Stimulated activated CD8-positive, alpha-beta memory T cell treated with anti-CD3 and anti-CD28 coated beads, Interleukin-7, amount 100 ng/mL, for 24 hours (primary cell): Measurements from ENCODE around the gene NAXD.
"Not testable (repeated sequence)": the region's sequence is repeated elsewhere in the genome, so short reads cannot be mapped to it uniquely, and the experiment has no call there.

Source experiments
- DNase-seq: peaks from one replicate; pipeline ENCODE4 v3.0.0-alpha.2; 2020; ENCODE audit warnings: low read depth

Gene NAXD

DNA sequence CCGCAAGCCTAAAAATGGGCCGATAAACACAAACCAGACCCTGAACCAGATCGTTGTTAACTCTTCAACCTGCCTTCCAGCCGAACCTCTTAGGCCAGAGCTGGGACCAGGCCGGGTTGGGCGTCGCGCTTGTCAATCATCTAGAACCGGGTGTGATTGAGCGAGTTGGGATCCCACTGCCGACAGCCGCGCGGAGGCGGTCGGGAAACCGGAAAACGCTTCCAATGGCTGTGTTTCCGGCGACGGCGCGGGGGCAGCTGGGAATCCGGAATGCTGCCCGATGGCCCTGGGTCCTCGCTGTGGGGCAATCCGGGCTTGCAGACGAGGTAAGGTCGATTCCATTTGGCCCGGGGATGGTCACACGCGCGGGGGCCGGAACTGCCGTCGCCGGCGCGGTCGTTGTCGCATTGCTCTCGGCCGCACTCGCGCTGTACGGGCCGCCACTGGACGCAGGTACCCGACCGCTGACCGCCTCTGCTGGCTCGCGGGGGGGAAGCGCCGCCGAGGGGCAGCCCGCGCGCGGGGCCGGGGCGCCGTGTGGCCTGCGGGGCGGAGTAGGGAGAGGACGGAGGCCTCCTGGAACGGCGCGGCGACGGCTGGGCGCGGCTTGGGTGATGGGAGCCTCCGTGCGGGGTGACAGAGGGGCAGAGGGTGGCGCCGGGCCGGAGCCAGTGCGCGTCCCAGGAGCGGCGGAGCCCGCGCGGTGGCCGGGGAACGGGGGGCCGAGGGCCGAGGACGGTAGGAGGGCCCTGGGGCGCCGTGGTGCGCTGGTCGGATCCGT, at the start of gene NAXD:
Gene NAXD, plus strand, starts transcription at position 224 of the 781 bp plus-strand sequence. Its CDS starts 57 bp downstream, at position 281.
- peak; percentile 63 for DNase-seq

DNA sequence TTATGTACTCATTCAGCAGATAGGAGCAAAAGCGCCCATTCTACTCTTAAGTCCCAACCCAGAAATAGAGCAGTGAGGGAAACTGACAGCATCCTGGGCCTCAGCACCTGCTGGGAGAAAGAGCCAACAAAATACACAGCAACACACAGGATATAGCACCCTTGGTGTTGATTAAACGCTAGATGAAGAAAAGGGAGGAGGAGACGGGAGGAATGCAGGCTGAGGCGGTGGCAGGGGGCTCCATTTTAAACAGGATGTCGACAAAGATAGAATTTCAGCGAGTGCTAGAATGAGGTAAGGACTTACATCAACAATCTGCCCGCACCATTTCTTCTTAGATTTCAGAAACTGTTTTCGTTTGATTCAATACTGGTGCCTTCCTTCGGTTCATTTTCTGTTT, 49.2 kb upstream of the NAXD start:
- no peak for DNase-seq

DNA sequence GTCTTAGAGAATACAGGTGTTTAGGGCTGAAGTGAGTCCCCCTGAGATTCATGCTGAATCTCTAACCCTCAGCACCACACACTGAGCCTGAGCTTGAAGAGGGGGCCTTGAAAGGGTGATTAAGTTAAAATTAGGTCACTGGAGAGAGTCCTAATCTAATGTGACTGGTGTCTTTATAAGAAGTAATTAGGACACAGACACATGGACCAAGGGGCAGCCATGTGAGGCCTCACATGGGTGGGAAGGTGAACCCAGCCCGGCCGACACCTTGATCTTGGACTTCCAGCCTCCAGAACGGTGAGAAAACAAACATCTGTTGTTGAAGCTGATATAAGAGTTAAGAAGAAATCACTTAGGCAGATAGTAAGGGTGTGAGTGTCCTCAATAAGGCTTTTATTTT, 46.7 kb upstream of the NAXD start:
- no peak for DNase-seq

DNA sequence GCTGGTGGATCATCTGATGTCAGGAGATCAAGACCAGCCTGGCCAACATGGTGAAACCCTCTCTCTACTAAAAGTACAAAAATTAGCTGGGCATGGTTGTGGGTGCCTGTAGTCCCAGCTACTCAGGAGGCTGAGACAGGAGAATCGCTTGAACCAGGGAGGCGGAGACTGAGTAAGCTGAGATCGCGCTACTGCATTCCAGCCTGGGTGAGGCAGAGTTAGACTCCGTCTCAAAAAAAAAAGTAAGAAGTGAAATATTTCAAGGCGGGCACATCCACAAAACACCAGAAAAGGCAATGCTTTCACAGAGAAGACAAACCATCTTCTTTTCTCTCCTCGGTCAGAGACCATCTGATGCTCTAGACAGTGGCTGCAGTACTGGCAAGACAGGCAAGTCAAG, 45.4 kb upstream of the NAXD start:
- DNase-seq, result not testable (repeated sequence)

DNA sequence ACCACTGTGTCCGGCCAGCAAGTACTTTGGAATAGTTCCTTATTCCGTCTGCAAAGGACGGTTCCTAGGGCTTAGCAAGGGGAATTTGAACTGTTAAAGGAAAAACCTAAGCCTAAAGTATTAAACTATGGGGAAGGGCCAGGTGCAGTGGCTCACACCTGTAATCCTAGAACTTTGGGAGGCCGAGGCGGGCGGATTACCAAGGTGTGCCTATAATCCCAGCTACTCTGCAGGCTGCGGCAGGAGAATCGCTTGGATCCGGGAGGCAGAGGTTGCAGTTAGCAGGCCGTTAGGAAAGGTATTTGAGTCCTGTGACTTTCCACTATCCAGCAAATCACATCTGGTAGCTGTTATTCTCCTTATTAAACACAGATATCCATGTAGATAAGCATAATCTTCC, 44.5 kb upstream of the NAXD start:
- no peak for DNase-seq

DNA sequence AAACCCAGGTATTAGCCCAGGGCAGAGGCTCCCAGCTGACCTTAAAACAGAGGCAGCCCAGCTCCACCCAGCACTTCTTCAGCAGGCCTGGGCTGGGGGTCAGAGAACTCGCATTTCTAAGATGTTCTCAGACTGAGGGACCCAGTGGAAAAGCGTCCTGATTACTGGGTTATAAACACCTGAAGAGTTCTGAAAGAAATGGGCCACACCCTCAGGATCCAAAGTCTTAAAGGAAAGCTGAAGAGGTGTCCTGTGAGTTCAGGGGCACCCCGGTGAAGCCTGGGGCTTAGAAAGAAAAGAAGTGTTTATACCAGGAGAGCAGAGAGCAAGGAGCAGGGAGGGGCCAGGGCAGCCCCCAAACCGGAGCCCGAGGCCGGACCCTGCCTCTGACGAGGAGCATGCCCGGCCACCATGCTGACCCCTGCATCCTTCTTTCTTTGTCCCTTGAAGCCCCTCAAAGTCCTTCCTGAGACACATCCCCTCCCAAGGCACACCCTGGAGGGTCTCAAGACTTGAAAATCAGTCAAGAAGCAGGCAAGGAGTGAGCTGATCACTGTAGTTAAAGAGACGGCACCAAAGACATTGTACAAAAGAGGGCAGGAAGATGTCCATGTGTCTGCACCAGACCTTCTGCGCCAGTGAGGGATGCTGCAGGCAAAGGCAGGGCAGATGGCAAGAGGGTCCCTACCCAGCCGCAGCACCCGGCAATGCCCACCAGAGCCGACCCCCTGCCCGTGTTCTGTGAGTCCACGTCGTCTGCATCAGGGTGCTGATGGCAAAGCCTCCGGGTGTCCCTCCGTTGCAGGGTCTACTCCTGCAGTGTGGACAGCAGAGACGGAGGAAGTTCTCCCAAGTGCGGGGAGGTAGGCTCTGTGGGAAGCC, 43.2 kb upstream of the NAXD start:
- DNase-seq, result no peak

DNA sequence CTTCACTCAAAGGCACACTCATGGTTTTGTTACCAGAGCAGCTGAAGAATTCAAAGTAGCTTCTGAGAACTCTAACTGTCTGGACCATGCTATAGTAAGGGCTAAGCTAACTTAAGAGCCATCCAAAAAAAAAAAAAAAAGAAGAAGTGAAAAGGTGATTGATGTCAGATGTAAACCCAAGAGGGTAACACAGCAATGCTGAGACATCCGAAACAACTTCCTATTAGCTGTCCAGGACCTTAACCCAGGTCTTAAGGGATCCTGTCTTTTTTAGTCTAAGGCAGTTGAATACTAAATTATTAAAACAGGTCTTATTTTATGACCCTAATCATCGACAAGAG, 42.6 kb upstream of the NAXD start:
- DNase-seq, result no peak

DNA sequence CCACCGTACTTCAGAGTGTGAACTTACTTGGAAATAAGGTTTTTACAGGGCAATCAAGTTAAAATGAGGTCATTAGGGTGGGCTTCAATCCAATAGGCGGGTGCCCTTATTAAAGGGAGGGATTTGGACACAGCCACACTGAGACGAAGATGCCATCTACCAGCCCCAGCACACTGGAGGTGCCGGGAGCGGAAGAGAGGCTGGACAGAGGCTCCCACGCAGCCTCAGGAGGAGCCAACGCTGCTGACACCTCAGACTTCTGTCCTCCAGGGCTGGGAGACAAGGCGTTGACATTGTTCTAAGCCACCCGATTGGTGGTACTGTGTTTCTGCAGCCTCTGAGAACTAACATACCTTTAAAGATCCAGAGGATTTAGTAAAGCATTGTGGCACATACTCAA, 41.2 kb upstream of the NAXD start:
- no peak for DNase-seq

DNA sequence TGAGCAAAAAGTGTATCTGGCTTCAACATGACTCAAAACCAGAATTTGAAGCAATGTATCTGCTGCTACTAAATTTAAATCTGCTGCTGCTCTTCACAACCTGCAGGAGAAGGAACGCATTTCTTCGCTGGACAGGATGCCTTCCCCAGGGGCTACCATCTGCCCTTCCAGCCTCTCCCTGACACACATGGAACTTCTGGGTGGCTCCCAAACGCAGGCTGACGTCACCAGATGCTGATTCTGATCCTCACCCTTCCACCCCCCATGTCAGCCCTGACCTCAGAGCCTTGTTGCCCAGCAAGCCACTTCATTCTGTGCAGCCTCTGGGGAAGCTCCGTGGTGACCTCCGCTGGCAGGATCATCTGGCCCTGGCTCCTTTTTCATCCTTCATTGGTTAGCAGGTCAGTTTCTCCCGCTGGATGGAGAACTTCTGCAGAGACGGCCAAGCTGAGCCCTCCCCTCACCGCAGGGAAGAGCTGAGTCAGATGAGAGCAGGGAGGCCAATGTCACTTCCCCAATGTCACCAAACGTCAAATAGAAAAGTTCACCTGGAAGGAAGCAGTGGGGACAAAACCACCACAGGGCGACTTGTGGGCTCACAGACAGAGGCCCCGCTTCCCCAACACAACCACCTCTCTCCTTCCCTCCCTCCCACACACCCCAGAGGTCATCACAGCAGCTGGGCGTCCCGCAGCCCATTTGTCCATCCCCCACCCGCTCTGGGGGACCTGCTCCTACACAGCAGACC, 39.8 kb upstream of the NAXD start:
- no peak for DNase-seq

DNA sequence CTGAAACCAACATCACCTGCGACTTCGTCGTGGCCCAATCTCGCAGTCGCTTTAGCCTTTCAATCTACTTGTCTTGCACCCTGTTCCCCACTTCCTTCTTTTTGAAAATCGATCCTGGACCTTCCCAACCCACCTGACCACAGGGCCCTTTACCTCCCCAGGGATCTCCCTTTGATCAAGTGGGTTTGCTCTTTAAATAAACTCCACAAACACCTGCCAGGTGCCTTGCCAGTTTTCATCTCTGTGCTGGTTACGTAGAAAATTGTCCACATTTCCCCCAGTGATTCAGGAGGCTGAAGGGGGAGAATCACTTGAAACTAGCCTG, 39.3 kb upstream of the NAXD start:
- no peak for DNase-seq

DNA sequence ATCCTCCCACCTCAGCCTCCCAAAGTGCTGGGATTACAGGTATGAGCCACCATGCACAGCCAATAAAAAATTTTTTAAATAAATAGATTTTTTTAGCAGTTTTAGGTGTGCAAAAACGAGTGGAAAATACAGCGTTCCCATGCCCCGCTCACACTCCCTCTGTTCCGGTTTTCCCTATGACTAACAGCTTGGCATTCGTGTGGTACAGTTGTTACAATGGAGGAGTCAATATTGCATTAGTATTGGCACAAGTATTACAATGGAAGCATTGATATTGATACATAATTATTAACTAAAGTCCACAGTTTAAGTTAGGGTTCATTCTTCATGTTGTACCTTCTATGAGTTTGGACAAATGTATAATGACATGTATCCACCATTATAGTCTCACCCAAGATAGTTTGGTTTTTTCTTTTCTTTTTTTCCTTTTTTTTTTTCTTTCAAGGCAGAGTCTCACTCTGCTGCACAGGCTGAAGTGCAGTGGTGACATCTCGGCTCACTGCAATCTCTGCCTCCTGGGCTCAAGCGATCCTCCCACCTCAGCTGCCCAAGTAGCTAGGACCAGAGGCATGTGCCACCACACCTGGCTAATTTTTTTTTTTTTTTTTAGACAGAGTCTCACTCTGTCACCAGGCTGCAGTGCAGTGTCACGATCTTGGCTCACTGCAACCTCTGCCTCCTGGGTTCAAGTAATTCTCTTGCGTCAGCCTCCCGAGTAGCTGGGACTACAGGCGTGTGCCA, 38.4 kb upstream of the NAXD start:
- DNase-seq, result no peak

DNA sequence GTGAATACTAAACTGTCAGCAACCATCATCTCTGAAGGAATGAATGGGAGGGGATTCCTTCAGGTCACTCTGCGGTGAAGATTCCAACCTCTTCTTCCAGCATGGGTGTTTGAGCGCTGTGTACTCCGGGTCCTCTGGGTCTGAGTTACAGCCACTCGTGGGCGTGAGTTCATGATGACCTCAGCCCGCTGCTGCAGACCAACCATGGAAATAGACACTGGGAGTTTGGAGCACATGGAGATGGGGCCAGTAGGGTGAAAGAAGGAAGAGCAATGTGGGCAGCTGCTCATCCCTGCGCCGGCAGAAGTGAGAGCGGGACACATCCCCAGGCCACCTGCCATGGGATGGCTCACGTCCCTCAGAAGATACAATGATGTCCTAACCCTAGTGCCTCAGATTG, 37.0 kb upstream of the NAXD start:
- no peak for DNase-seq

DNA sequence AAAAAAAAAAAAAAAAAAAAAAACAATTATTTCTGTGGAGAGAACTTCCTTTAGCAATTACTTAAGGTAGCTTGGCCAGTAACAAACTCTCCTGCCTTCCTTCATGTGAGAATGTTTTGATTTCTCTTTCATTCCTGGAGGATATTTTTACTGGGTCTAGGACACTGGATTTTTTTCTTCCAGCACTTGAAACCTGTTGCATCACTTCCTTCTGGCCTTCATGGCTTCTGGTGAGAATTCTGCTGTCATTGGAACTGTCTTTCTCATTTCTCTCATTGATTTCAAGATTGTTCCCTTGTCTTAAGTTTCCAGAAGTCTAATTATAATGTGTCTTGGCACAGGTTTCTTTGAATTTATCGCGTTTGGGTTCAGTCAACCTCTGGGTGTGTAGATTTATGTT, 34.5 kb upstream of the NAXD start:
- no peak for DNase-seq

DNA sequence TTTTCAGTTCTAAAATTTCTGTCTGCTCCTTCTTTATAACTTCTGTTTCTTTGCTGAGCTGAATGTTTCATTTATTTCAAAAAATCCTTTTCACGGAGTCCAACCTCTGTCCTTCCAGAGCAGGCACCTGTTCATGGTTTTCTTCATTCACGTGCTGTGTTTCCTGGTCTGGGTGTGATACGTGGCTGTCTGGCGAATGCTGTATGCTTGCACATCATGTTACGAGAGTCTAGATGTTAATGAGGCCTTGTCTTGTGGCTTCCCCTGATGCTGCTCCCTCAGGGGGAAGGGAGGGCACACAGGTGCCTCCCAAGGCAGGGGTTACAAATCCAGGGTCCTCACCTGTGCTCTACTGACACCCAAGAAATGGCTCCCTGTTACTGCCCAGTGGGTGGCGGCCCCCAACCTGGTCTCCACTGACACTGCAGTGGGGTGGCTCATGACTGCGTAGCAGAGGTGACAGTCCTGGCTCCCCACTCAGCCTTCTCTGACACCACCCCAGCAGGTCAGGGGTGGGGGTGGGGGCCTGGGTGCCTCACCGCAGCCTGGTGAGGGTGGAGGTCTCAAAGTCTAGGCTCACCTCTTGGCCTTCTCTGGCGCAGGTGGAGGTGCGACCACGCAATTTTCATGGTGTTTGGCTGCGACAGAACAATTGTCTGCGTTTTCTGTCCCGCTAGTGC, 33.7 kb upstream of the NAXD start:
- DNase-seq, result no peak

DNA sequence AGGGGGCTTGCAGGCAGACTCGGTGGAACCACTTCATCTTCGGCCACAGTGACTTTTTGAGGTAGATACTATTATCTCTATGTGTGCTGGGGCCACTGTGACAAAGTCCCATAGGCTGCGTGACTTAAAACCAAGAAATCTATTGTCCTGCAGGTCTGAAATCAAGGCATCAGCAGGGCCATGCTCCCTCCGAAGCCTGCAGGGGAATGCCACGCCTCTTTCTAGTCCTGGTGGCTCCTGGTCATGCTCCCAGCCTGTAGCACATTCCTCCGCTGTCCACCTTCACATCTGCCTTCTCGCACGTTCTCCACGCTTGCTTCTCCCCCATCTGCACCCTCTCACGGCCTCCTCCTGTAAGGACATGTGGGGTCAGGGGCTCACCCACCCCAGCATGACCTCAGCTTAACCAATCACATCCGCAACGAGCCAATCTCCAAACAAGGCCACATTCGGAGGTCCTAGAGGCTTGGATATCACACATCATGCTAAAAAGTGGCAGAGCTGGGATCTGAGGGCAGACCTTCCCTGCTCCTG, 32.9 kb upstream of the NAXD start:
- DNase-seq, result no peak

DNA sequence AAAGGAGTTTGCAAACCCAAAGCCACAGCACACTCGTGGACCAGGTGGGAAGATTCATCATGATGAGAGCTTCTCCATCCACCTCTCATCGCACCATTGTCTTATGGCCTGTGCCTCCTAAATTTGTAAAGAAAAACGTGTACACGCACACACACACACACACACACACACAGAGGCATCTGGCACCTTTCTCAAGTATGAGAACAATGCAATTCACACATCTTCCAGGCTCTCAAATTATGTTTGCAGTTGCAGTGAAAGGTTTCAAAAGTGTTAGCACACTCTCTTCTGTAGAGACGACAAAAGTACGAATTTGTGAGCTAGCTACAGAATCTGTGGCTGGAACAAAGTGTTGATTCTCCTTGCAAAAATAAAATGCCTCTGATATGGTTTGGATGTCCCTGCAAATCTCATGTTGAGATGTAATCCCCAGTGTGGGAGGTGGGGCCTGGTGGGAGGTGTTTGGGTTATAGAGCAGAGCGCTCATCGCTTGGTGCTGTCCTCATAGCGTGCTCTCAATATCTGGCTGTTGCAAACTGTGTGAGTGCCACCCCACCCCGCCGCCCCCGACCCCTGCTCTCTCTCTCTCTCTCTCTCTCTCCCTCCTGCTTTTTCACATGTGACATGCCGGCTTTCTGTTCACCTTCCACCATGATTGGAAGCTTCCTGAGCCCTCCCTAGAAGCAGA, 32.0 kb upstream of the NAXD start:
- DNase-seq, result no peak

DNA sequence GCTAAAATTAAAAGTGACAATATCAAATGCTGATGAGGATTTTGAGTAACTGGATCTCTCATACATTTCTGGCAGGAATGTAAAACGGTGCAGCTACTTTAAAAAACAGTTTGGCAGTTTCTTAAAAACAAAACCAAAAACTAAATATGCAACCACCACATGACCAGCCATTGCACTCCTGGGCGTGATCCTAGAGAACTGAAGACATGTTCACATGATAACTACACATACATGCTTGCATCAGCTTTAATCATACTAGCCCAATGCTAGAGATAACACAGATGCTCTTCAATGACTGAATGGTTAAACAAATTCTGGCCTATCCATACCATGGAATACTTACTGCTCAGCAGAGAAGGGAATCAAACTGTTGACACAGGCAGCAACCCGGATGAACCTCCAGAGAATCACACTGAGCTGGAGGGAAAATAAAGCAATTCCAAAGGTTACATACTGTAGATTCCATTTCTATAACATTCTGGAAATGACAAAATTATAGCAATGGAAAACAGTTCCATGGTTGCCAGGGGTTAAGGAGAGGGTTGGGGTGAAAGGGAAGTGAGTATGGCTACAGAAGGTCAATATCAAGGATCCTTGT, 25.5 kb upstream of the NAXD start:
- DNase-seq, result no peak

DNA sequence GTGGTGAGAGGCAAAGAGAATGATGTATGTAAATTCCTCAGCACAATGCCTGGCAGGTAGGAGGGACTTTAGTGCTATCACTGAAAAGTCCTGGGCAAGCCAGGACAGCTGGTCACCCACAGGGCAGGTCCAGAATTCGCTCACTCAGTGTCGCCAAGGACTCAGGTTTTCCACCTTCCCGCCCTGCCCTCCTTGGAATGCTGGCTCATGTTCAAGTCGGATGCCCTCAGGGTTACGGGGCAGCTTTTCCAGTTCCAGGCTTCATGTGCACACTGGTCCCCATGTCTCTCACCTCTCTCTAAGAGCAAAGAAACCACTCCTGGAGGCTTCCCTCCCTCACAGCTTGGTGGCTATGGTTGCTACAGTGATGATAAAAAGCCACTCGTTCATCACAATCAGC, 24.8 kb upstream of the NAXD start:
- no peak for DNase-seq

DNA sequence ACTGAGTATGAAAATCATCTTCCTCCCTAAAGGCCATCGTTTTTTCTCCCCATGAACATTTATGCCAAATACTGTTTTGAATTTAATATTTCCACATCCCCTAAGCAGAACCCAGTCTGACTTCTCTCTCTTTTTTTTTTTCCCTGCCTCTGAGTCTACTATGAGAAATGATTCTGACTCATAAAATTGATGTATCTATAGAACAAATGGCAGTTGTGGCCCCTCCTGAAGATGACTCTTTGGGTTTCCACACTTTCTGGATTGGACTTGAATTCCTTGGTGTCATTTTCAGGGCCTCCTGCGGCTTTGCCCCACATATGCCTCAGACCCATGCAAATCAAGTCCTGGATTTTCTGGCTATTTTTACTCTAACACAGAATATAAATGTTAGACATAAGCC, 22.7 kb upstream of the NAXD start:
- no peak for DNase-seq

DNA sequence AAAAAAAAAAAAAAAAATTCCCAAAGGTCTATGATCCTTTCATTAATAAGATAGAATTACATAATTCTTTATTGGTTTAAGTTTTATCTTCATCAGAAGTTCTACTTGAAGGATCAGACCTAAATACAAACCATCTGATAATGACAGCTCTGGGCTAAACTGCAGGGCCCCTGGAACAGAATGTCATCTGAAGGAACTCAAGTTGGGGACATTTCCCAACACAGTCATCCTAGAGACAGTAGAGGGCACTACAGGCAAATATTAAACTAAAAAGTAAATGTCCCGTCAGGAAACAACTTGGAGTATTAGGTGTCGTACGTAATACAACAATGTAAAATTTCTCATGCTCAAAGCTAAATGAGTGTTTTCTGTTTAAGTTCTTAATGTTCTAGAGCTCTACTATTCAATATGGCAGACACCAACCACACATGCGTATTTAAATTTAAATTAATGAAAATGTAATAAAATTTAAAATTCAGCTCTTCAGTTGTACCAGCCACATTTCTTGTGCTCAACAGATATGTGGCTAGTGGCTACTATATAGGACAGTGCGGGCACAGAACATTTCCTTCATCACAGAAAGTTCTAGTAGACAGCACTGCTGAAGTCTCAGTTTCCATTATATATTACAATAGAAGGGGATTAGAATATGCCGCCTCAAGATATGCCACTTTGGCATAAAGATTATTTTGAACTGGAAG, 21.8 kb upstream of the NAXD start:
- no peak for DNase-seq
